HFF-Myc (cell line): ENCODE data around the gene PRDM11.

Experiments used
- DNase-seq: peaks from one replicate; pipeline ENCODE4 v3.0.0-alpha.2; 2011; ENCODE audit warnings: low read depth; ENCODE audit errors: extremely low read depth
- H3K4me3 ChIP-seq: replicated peaks from 2 replicates; pipeline ENCODE4 v1.5.1; 2011; ENCODE audit warnings: low read depth, mild to moderate bottlenecking, control low read depth, low read length
- TF ChIP-seq, protein P1 (sequence below): IDR thresholded peaks from 2 replicates; pipeline ENCODE4 v1.5.1; 2012; ENCODE audit warnings: mild to moderate bottlenecking, low read depth, low read length, control low read depth; ENCODE audit errors: missing control alignments

PRDM11 gene

DNA sequence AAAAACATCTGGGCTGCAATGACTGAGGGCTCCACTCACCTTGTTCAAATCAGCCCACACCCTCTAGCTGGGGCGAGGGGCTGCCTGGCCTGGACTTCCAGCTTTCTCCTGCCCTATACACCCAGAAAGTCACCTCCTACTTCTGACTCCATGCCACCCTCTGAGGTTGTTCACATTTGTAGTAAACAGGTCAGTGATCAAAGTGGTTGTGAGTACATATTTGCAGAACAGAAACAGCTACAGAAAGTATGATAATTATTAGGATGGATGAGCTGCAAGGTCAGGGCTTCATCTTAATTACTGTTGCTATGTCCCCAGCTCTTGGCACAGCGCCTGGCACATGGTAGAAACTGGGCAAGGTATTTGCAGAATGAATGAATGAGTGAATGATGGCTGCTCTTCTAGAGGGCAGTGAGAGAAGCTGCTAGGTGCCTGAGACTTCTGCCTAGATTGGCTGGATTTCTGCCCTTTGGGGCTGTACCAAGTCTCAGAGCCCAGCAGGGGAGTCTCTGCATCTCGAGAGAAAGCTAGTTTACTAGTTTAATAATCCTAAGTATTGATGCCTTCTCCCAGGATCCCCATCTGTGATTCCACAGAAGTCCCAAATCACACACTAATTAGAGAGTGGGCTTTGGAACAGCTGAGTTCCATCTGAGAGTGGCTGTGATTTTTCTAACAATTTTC is 103.7 kb downstream of the PRDM11 start:
- no peak for DNase-seq
- TF ChIP-seq, protein P1, sequence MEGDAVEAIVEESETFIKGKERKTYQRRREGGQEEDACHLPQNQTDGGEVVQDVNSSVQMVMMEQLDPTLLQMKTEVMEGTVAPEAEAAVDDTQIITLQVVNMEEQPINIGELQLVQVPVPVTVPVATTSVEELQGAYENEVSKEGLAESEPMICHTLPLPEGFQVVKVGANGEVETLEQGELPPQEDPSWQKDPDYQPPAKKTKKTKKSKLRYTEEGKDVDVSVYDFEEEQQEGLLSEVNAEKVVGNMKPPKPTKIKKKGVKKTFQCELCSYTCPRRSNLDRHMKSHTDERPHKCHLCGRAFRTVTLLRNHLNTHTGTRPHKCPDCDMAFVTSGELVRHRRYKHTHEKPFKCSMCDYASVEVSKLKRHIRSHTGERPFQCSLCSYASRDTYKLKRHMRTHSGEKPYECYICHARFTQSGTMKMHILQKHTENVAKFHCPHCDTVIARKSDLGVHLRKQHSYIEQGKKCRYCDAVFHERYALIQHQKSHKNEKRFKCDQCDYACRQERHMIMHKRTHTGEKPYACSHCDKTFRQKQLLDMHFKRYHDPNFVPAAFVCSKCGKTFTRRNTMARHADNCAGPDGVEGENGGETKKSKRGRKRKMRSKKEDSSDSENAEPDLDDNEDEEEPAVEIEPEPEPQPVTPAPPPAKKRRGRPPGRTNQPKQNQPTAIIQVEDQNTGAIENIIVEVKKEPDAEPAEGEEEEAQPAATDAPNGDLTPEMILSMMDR, result no peak
- no peak overlapping the region for H3K4me3 ChIP-seq

DNA sequence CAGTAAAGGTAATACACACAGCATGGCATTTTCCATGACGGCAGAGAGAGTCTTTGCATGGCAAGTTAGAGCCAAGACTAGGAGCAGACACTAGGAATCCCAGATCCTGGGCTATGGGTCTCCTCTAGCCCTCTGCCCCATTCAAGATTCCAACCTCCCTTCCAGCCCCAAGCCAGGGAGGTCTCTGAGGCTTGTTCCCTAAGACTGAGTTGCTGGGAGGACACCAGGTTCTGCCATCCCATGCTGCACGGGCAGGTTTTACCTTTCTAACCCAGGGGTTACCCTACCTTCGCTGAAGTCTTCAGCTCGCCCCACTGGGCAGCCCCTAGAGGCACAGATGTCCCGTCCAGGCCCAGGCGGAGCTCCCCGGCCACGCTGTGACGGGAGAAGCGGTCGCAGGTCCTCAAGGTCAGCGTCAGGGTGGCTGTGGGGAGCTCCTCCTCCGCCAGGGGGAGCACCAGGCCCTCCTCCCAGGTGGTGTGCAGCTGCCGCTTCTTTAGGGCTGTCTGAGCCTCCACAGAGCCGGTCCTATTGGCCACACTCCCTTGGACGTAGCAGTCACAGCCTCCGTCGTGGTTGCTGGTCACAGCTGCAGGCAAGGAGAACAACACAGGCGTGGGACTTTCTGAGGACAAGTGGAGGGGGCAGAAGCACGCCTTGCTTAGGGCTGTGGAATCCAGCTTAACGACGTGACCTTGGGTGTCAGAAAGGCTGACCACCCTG is 105.9 kb downstream of the PRDM11 start:
- no peak for DNase-seq
- H3K4me3 ChIP-seq, result no peak overlapping the region
- TF ChIP-seq, protein P1, result peak; percentile 75

DNA sequence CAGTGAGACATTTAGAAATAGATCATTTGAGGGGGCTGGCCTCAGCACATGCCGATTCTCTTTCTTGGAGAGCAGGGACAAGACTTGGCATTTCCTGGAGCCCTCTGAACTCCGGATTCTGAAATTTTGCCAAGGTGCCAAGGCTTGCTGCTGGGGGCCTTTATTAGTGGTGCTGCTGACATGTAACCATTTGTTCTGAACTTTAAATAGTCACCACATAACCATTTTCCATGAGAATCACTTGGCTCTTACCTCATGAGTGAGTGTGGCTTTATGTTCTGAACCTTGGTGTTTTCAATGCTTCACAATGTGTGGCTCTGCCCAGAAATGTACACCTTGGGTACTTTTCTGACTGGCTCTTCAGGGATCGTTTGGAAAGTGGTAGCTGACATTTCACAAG is 106.4 kb downstream of the PRDM11 start:
- TF ChIP-seq, protein P1, result no peak
- no peak for DNase-seq
- H3K4me3 ChIP-seq, result no peak overlapping the region

DNA sequence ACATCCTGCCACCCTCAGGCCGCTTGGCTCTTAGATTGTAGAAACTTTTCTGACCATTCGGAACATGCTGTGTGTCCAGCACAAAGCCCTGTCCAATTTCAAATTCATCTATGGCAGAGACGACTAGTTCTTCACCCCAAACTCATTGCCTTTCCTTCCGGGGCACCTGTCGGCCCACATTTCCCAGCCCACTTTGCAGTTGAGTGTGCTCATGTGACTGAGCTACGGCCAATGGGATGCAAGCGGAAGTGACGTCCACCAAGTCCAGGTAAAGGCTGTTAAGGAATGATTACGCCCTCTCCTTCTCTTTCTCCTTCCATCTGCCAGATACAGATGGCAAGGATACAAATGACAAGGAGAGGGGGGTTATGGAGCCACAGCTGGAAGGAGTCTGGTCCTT is 107.2 kb downstream of the PRDM11 start:
- DNase-seq, result no peak
- H3K4me3 ChIP-seq, result no peak overlapping the region
- TF ChIP-seq, protein P1, result no peak

DNA sequence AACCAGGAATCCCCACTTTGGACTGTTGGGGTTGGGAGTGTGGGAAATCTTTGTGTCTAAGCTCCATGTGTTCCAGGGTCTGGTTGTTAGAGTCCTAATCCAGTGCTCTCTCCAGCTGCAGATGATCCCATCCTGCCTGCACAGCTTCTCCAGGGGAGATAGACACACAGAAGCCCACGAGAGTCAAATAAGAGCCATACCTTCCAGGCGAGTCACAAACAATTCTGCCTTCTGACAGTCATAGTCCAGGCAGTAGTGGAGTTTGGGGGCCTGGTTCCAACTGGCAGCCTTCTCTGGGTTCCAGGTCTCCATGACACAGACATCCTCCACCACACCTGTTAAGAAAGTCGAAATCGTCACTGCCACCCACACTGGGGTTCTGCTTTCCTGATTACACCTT is 107.6 kb downstream of the PRDM11 start:
- H3K4me3 ChIP-seq, result no peak overlapping the region
- TF ChIP-seq, protein P1, result no peak
- no peak for DNase-seq

DNA sequence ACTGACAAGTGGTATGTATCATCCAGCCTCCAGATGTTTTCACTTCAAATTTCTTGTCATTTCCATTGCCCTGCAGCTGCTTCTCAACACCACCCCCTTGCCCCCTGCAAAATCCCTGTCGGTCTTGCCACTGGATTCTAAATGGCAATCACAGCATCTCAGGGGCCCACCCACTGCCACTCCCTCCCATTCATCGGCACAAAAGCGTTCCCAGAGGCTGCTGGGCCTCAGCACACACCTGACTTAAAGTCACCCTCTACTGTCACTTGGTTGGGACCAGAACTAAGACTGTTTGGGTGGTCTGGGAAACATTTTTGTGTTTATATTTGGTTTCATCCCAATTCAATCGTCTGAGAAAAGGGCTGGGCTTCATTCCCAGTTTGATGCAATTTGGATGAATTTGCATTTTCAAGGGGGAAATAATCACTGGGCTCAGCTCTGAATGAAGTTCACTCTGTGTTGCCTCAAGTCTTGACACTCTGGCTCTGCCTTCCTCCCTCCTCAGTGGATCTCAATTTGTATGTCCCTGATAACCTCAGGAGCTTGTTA is 112.6 kb downstream of the PRDM11 start:
- no peak overlapping the region for H3K4me3 ChIP-seq
- DNase-seq, result no peak
- TF ChIP-seq, protein P1, result no peak
